HG03095 (cell line): ENCODE data around the gene DOK7.
"Not testable (repeated sequence)": the region's sequence is repeated elsewhere in the genome, so short reads cannot be mapped to it uniquely, and the experiment has no call there.

ENCODE experiments used
- ATAC-seq: cut with Tn5 transposase; IDR thresholded peaks from one replicate; pipeline ENCODE4 v1.9.1; 2021; ENCODE audit warnings: moderate library complexity; ENCODE audit not compliant: unreplicated experiment

DOK7 gene

GRCh38 chr4:3501126-3501824, 38.2 kb downstream of the DOK7 start:
- ATAC-seq = no peak

GRCh38 chr4:3501825-3502425, 38.8 kb downstream of the DOK7 start:
- ATAC-seq = no peak

- no peak for ATAC-seq
Measured at GRCh38 chr4:3502941-3503936, 40.1 kb downstream of the DOK7 start.

DNA sequence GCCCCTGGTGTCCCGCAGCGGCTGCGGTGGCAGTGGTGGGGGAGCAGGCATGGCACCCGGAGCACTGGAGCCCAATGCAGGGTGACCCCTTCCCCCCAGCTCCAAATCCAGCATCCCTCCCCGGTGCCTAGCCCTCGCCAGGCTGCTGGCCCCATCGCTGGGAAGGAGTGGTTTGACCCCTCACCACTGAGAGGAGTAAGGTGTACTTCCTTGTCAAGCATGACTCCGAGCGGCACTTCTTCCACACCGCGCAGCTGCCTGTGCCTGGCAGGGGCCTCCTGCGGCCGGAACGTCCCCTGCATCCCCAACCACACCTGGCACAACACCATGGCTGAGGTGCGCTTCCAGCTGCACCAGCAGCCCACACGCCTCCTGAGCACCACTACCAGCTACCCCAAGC, 42.1 kb downstream of the DOK7 start:
- no peak for ATAC-seq

- no peak for ATAC-seq
Measured at GRCh38 chr4:3508542-3508941, 45.4 kb downstream of the DOK7 start.

- ATAC-seq = no peak
Measured at GRCh38 chr4:3510481-3510880, 47.4 kb downstream of the DOK7 start.

GRCh38 chr4:3511187-3511586, 48.1 kb downstream of the DOK7 start:
- ATAC-seq = no peak

GRCh38 chr4:3511601-3512000, 48.5 kb downstream of the DOK7 start:
- not testable (repeated sequence) for ATAC-seq

- no peak for ATAC-seq
Measured at GRCh38 chr4:3512279-3512678, 49.2 kb downstream of the DOK7 start.

GRCh38 chr4:3512719-3513118, 49.6 kb downstream of the DOK7 start:
- ATAC-seq = no peak

- no peak for ATAC-seq
Measured at GRCh38 chr4:3513807-3514206, 50.7 kb downstream of the DOK7 start.

DNA sequence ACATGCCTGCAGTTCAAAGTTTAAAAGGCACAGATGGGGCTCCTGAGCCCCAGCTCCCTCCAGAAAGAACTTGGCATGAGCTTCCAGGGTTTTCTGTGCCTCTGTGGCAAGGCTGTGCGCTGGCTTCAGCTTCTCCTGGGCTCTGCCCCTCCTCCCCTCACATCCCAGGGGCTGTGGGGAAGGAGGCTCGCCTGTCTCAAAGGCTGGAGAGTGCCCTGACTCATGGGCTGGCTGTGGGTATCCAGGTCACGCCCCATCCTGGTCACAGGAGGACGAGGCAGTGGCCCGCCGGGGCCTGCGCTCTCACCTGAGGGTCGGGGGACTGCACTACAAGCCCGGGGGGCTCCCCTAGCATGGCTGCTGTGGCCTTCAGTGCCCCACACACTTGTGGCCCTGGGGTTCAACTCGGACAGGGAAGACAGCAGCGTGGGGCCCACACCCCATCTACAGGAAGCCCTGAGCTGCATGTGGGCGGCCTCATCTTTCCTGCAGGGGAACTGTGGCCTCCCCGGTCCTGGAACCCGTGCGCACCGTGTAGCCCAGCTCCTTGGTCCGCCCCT, 51.2 kb downstream of the DOK7 start:
- ATAC-seq = no peak

DNA sequence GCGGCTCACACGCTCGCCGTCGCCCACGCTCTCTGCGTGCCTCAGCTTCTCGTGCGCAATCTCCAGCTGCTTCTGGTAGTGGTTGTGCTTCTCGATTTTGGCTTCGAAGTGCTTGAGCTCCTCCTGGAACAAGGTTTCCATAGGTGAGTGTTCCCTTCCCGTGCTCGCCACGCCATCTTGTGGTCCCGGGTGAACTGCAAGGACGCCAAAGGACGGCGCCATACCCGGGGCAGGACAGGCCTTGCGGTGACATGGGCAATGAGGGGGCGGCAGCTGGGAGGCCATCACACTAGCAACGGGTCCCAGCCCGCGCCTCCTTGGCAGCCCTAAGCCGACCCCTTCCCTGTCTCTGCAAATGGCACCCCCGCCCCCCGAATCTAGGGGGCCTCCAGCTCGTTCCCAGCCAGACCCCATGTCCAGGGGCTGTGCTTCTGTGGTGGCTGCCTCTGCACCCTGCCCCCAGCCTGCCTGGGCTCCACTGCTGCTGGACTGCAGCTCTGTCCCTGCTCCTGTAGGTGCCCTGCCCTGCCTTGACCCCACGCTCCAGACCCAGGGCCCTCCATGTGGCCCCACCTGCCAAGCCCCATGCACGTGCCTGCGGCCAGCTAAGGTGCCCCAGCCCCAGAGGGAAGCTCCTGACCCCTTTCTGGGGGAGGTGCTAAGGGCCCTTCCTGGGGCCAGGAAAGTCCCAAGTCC, 51.8 kb downstream of the DOK7 start:
- ATAC-seq = no peak

DNA sequence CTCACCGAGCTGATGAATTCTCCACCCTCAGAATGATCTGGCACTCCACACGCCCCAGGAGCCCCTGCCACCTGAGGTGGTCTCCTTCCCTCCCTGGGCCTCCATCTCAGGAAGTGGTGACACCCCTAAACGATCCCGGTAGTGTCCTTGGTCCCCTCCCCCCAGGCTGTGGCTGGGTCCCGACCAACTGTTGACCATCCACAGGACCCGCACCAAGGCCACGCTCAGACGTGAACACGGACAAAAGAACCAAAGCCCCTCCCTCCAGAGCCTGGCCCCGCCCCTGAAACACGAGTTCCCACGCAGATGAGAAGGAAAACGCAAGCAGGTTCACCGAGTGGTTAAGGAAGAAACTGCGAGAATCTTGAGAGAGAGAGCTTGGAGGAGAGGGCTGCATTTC, 52.5 kb downstream of the DOK7 start:
- no peak for ATAC-seq

GRCh38 chr4:3516061-3516835, 53.1 kb downstream of the DOK7 start:
- no peak for ATAC-seq

- no peak for ATAC-seq
Measured at GRCh38 chr4:3516836-3517730, 54.0 kb downstream of the DOK7 start.

DNA sequence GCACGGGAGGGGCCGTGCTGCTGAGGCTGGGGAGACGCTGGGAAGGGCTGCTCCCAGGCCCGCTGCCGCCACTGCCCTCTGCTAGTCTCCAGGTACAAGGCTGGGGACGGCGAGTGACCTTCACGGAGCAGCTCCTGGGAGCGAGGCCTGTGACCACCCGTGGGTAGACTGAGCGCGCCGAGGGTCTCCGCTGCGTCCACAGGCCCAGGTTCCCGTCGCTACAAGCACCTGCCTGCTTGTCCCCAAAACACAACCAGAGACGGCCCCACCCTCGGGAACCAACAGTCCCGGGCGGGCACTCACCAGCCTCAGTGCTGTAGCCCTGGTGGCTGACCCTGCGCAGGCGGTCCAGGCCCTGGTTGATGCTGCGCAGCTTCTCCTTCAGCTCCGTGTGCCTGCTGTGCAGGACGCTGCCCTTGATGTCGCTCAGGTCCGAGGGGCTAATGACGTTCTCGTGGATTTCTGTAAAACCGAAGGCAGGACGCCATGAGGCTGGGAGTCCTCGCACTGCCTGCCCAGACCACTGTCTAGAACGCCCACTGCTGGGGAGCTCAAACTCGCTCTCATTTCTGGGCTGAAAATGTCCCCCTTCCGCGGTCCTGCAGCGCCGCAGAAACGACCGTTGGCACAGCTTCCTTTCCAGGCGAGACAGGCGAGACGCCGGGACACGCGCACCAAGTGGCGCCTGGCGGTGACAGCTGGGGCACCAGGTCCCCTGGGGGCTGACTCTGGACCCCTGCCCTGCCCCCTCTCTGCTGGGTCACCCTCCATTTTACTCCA, 54.8 kb downstream of the DOK7 start:
- ATAC-seq = no peak

- no peak for ATAC-seq
Measured at GRCh38 chr4:3518511-3518880, 55.4 kb downstream of the DOK7 start.
